OCI-LY3 (cell line): Measurements from ENCODE around the gene NUP93.

Experiments
- CTCF ChIP-seq: fragments of 200-600, 300-600 bp; sonication (generic); IDR thresholded peaks from 2 replicates; pipeline ENCODE4 v1.5.1; 2014; ENCODE audit warnings: antibody characterized with exemption, low read length, low read depth
- EZH2phosphoT487 ChIP-seq: fragments of 200-600 bp; shearing (Covaris generic); IDR thresholded peaks from 2 replicates; pipeline ENCODE4 v1.6.1; 2018; ENCODE audit warnings: antibody characterized with exemption, mixed run types, low read depth

- TF ChIP-seq CTCF (no peak), EZH2phosphoT487 (no peak)
Observed at GRCh38 chr16:56801762-56802161, 71.8 kb downstream of the NUP93 start.
